Stimulated activated CD8-positive, alpha-beta memory T cell treated with anti-CD3 and anti-CD28 coated beads, Interleukin-7, amount 100 ng/mL, for 24 hours (primary cell): ENCODE results near the gene TRIM74.
"Not testable (repeated sequence)": the region's sequence is repeated elsewhere in the genome, so short reads cannot be mapped to it uniquely, and the experiment has no call there.

Source experiments
- DNase-seq: peaks from one replicate; pipeline ENCODE4 v3.0.0-alpha.2; 2020; ENCODE audit warnings: low read depth

TRIM74 gene

GRCh38 chr7:72954563-72955198 lies 14.6 kb downstream of the TRIM74 start:
- DNase-seq: not testable (repeated sequence)

- not testable (repeated sequence) for DNase-seq
Measured at GRCh38 chr7:72953901-72954562, 15.2 kb downstream of the TRIM74 start.

- not testable (repeated sequence) for DNase-seq
Measured at GRCh38 chr7:72950432-72950831, 18.8 kb downstream of the TRIM74 start.

GRCh38 chr7:72949686-72950085 lies 19.6 kb downstream of the TRIM74 start:
- not testable (repeated sequence) for DNase-seq

GRCh38 chr7:72949276-72949675 lies 20.0 kb downstream of the TRIM74 start:
- not testable (repeated sequence) for DNase-seq

GRCh38 chr7:72948714-72949113 lies 20.6 kb downstream of the TRIM74 start:
- not testable (repeated sequence) for DNase-seq

- not testable (repeated sequence) for DNase-seq
Measured at GRCh38 chr7:72946130-72946745, 23.0 kb downstream of the TRIM74 start.

- DNase-seq: not testable (repeated sequence)
Measured at GRCh38 chr7:72945597-72945996, 23.7 kb downstream of the TRIM74 start.

GRCh38 chr7:72944937-72945336 lies 24.3 kb downstream of the TRIM74 start:
- not testable (repeated sequence) for DNase-seq

- DNase-seq: not testable (repeated sequence)
Measured at GRCh38 chr7:72942956-72943355, 26.3 kb downstream of the TRIM74 start.

- DNase-seq: not testable (repeated sequence)
Measured at GRCh38 chr7:72942022-72942705, 27.1 kb downstream of the TRIM74 start.

- DNase-seq: not testable (repeated sequence)
Measured at GRCh38 chr7:72928216-72928615, 41.0 kb downstream of the TRIM74 start.

- DNase-seq: not testable (repeated sequence)
Measured at GRCh38 chr7:72927791-72928190, 41.5 kb downstream of the TRIM74 start.

GRCh38 chr7:72925546-72926120 lies 43.6 kb downstream of the TRIM74 start:
- no peak for DNase-seq

GRCh38 chr7:72924733-72925545 lies 44.3 kb downstream of the TRIM74 start, which contains the start of gene POM121:
POM121 (plus strand) TSS chr7:72925095; CDS start chr7:72925122, 27 bp downstream.
- DNase-seq: peak; percentile 66

- DNase-seq: no peak
Measured at GRCh38 chr7:72924386-72924732, 44.9 kb downstream of the TRIM74 start.

- DNase-seq: no peak
Measured at GRCh38 chr7:72919256-72919775, 50.0 kb downstream of the TRIM74 start.

GRCh38 chr7:72914756-72915525 lies 54.3 kb downstream of the TRIM74 start:
- not testable (repeated sequence) for DNase-seq

- DNase-seq: not testable (repeated sequence)
Measured at GRCh38 chr7:72913750-72914149, 55.5 kb downstream of the TRIM74 start.

- DNase-seq: not testable (repeated sequence)
Measured at GRCh38 chr7:72911395-72911794, 57.9 kb downstream of the TRIM74 start.
